ENCODE results near the gene TUBA1C.

DNA sequence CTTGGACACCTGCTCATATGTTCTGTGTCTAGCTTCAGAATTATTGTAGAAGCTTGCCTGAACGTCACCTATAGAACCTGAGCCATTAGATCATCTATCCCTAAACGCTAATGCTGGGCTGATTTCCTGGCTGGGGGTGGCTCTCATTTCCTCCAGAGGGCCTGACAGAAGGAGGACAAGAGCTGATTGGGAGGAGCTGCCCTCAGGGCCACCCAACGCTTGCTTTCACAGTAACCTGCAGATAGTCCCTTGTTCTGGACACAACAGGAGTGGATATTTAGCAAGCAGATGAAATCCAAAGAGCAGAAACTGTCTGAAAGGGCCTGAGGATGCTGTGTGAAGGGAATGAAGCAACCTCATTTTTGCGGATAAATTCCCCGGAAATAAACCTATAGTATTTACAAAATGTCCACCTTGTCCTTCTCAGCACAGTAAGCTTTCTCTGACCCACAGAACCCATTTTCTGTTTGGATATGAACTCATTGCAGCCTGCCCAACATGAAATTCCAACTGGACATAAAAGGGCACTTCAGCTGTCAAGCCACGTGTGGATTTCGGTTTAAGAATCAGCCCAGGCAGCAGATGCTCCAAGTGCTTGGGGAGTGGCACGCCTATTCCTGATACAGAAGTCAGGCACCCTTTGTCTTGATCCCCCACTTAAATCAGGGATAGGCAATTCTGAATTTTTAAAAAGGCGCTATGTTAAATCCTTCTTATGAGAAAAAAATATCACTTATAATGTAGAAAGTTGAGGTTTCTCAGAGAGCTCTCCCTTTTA is 32.8 kb upstream of the TUBA1C start:
- TF ChIP-seq, protein P1, sequence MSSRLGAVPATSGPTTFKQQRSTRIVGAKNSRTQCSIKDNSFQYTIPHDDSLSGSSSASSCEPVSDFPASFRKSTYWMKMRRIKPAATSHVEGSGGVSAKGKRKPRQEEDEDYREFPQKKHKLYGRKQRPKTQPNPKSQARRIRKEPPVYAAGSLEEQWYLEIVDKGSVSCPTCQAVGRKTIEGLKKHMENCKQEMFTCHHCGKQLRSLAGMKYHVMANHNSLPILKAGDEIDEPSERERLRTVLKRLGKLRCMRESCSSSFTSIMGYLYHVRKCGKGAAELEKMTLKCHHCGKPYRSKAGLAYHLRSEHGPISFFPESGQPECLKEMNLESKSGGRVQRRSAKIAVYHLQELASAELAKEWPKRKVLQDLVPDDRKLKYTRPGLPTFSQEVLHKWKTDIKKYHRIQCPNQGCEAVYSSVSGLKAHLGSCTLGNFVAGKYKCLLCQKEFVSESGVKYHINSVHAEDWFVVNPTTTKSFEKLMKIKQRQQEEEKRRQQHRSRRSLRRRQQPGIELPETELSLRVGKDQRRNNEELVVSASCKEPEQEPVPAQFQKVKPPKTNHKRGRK (tag; IDR thresholded peaks at IDR 0.05), result no peak
- TF ChIP-seq GABPA (tag; conservative IDR thresholded peaks at IDR 0.05; ENCODE audit: low read depth), result no peak
- TF ChIP-seq, protein P2, sequence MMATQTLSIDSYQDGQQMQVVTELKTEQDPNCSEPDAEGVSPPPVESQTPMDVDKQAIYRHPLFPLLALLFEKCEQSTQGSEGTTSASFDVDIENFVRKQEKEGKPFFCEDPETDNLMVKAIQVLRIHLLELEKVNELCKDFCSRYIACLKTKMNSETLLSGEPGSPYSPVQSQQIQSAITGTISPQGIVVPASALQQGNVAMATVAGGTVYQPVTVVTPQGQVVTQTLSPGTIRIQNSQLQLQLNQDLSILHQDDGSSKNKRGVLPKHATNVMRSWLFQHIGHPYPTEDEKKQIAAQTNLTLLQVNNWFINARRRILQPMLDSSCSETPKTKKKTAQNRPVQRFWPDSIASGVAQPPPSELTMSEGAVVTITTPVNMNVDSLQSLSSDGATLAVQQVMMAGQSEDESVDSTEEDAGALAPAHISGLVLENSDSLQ (IDR thresholded peaks at IDR 0.05), result no peak
- TF ChIP-seq, protein P3, sequence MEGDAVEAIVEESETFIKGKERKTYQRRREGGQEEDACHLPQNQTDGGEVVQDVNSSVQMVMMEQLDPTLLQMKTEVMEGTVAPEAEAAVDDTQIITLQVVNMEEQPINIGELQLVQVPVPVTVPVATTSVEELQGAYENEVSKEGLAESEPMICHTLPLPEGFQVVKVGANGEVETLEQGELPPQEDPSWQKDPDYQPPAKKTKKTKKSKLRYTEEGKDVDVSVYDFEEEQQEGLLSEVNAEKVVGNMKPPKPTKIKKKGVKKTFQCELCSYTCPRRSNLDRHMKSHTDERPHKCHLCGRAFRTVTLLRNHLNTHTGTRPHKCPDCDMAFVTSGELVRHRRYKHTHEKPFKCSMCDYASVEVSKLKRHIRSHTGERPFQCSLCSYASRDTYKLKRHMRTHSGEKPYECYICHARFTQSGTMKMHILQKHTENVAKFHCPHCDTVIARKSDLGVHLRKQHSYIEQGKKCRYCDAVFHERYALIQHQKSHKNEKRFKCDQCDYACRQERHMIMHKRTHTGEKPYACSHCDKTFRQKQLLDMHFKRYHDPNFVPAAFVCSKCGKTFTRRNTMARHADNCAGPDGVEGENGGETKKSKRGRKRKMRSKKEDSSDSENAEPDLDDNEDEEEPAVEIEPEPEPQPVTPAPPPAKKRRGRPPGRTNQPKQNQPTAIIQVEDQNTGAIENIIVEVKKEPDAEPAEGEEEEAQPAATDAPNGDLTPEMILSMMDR (IDR thresholded peaks at IDR 0.05 in 2 of 3, conservative IDR thresholded peaks at IDR 0.05 in 1 of 3; ENCODE audit: insufficient read depth in 2 of 3, low read depth in 1 of 3, low read length in 3 of 3), result no peak
- TF ChIP-seq CBX5 (IDR thresholded peaks at IDR 0.05; ENCODE audit: borderline replicate concordance, low read depth), result no peak
- TF ChIP-seq MED1 (CRISPR knock-in tag; IDR thresholded peaks at IDR 0.05; ENCODE audit: borderline replicate concordance), result no peak
- TF ChIP-seq POLR2AphosphoS5 (IDR thresholded peaks at IDR 0.05; ENCODE audit: control insufficient read depth, insufficient read depth, low read depth, low read length), result no peak
- no peak for TF ChIP-seq RBM14 (IDR thresholded peaks at IDR 0.05; ENCODE audit: borderline replicate concordance, insufficient read depth, low read depth, low read length)
- TF ChIP-seq, protein P4, sequence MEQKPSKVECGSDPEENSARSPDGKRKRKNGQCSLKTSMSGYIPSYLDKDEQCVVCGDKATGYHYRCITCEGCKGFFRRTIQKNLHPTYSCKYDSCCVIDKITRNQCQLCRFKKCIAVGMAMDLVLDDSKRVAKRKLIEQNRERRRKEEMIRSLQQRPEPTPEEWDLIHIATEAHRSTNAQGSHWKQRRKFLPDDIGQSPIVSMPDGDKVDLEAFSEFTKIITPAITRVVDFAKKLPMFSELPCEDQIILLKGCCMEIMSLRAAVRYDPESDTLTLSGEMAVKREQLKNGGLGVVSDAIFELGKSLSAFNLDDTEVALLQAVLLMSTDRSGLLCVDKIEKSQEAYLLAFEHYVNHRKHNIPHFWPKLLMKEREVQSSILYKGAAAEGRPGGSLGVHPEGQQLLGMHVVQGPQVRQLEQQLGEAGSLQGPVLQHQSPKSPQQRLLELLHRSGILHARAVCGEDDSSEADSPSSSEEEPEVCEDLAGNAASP (IDR thresholded peaks at IDR 0.05), result no peak

Measured in K562 (cell line).